ENCODE results near the gene SIRT2.

The SIRT2 gene

DNA sequence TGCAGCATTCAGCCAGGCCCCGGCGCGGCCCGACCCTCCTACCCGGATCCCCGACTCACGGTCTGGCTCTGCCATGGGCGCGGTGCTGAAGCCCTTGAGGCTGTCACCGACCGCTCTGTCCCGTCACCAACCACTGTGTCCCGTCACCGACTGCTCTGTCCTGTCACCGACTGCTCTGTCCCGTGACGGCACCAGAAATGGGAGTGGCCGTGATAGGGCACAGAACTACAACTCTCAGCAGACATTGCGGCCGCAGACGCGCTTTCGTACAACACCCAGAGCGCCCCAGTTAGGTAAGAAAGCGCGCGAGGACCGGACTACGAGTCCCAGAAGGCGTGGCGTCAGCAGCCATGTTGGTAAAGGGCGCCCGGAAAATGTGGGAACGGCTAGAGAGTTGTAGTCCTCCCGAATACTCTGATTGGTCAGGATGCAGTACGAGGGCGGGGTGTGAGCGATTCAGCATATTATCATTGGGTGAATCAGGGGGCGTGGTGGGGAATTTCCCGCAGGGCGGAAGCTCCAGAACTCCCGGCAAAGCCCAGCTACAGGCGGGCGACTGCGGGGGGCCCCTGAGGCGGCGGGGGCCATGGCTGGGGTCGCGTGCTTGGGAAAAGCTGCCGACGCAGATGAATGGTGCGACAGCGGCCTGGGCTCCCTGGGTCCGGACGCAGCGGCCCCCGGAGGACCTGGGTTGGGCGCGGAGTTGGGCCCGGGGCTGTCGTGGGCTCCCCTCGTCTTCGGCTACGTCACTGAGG is at the start of gene SIRT2, which contains the start of gene NFKBIB (continued):
- TF ChIP-seq GLIS2 (tag by site-specific recombination; IDR thresholded peaks at IDR 0.05) (peak; percentile 100), ZNF426 (tag by site-specific recombination; IDR thresholded peaks at IDR 0.05) (no peak), ZNF140 (tag by site-specific recombination; IDR thresholded peaks at IDR 0.05) (no peak), ZNF530 (tag by site-specific recombination; IDR thresholded peaks at IDR 0.05; ENCODE audit: low read depth) (no peak), ZNF677 (tag by site-specific recombination; IDR thresholded peaks at IDR 0.05) (no peak), ZNF707 (tag by site-specific recombination; IDR thresholded peaks at IDR 0.05) (no peak), ZNF571 (tag by site-specific recombination; IDR thresholded peaks at IDR 0.05) (no peak), ZNF626 (tag by site-specific recombination; IDR thresholded peaks at IDR 0.05) (no peak), ZNF792 (tag by site-specific recombination; IDR thresholded peaks at IDR 0.05) (no peak), ZBTB1 (tag by site-specific recombination; IDR thresholded peaks at IDR 0.05) (no peak), ZNF157 (tag by site-specific recombination; IDR thresholded peaks at IDR 0.05) (no peak), ZNF23 (tag by site-specific recombination; IDR thresholded peaks at IDR 0.05; ENCODE audit: borderline replicate concordance) (no peak), ZNF76 (tag by site-specific recombination; IDR thresholded peaks at IDR 0.05; ENCODE audit: borderline replicate concordance, low read depth) (peak; percentile 100), ZNF302 (tag by site-specific recombination; IDR thresholded peaks at IDR 0.05; ENCODE audit: low read depth) (no peak), ZNF670 (tag by site-specific recombination; IDR thresholded peaks at IDR 0.05; ENCODE audit: low read depth) (no peak), ZNF558 (tag by site-specific recombination; IDR thresholded peaks at IDR 0.05) (no peak), ZNF112 (tag by site-specific recombination; IDR thresholded peaks at IDR 0.05) (no peak), SCRT1 (tag by site-specific recombination; IDR thresholded peaks at IDR 0.05; ENCODE audit: borderline replicate concordance) (peak; percentile 99), ZNF776 (tag by site-specific recombination; IDR thresholded peaks at IDR 0.05; ENCODE audit: borderline replicate concordance) (no peak), ZNF747 (tag by site-specific recombination; IDR thresholded peaks at IDR 0.05) (no peak), ZNF548 (tag by site-specific recombination; IDR thresholded peaks at IDR 0.05) (no peak), ZNF529 (tag by site-specific recombination; IDR thresholded peaks at IDR 0.05; ENCODE audit: insufficient replicate concordance) (no peak), ZNF510 (tag by site-specific recombination; IDR thresholded peaks at IDR 0.05; ENCODE audit: insufficient replicate concordance) (no peak), ZNF24 (tag by site-specific recombination; IDR thresholded peaks at IDR 0.05) (peak; percentile 87)
- TF ChIP-seq, protein P1, sequence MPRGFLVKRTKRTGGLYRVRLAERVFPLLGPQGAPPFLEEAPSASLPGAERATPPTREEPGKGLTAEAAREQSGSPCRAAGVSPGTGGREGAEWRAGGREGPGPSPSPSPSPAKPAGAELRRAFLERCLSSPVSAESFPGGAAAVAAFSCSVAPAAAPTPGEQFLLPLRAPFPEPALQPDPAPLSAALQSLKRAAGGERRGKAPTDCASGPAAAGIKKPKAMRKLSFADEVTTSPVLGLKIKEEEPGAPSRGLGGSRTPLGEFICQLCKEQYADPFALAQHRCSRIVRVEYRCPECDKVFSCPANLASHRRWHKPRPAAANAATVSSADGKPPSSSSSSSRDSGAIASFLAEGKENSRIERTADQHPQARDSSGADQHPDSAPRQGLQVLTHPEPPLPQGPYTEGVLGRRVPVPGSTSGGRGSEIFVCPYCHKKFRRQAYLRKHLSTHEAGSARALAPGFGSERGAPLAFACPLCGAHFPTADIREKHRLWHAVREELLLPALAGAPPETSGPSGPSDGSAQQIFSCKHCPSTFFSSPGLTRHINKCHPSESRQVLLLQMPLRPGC (tag by site-specific recombination; IDR thresholded peaks at IDR 0.05), result peak; percentile 74; the same call in 1 of the 2 replicates
- TF ChIP-seq, protein P2, sequence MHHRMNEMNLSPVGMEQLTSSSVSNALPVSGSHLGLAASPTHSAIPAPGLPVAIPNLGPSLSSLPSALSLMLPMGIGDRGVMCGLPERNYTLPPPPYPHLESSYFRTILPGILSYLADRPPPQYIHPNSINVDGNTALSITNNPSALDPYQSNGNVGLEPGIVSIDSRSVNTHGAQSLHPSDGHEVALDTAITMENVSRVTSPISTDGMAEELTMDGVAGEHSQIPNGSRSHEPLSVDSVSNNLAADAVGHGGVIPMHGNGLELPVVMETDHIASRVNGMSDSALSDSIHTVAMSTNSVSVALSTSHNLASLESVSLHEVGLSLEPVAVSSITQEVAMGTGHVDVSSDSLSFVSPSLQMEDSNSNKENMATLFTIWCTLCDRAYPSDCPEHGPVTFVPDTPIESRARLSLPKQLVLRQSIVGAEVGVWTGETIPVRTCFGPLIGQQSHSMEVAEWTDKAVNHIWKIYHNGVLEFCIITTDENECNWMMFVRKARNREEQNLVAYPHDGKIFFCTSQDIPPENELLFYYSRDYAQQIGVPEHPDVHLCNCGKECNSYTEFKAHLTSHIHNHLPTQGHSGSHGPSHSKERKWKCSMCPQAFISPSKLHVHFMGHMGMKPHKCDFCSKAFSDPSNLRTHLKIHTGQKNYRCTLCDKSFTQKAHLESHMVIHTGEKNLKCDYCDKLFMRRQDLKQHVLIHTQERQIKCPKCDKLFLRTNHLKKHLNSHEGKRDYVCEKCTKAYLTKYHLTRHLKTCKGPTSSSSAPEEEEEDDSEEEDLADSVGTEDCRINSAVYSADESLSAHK (tag by site-specific recombination; IDR thresholded peaks at IDR 0.05), result peak; percentile 13; the same call in 1 of the 2 replicates
- TF ChIP-seq, protein P3, sequence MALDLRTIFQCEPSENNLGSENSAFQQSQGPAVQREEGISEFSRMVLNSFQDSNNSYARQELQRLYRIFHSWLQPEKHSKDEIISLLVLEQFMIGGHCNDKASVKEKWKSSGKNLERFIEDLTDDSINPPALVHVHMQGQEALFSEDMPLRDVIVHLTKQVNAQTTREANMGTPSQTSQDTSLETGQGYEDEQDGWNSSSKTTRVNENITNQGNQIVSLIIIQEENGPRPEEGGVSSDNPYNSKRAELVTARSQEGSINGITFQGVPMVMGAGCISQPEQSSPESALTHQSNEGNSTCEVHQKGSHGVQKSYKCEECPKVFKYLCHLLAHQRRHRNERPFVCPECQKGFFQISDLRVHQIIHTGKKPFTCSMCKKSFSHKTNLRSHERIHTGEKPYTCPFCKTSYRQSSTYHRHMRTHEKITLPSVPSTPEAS (tag by site-specific recombination; IDR thresholded peaks at IDR 0.05), result no peak; the same call in 1 of the 2 replicates
- TF ChIP-seq, protein P4, sequence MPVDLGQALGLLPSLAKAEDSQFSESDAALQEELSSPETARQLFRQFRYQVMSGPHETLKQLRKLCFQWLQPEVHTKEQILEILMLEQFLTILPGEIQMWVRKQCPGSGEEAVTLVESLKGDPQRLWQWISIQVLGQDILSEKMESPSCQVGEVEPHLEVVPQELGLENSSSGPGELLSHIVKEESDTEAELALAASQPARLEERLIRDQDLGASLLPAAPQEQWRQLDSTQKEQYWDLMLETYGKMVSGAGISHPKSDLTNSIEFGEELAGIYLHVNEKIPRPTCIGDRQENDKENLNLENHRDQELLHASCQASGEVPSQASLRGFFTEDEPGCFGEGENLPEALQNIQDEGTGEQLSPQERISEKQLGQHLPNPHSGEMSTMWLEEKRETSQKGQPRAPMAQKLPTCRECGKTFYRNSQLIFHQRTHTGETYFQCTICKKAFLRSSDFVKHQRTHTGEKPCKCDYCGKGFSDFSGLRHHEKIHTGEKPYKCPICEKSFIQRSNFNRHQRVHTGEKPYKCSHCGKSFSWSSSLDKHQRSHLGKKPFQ (tag by site-specific recombination; IDR thresholded peaks at IDR 0.05), result peak; percentile 21; the same call in 1 of the 2 replicates
- TF ChIP-seq, protein P5, sequence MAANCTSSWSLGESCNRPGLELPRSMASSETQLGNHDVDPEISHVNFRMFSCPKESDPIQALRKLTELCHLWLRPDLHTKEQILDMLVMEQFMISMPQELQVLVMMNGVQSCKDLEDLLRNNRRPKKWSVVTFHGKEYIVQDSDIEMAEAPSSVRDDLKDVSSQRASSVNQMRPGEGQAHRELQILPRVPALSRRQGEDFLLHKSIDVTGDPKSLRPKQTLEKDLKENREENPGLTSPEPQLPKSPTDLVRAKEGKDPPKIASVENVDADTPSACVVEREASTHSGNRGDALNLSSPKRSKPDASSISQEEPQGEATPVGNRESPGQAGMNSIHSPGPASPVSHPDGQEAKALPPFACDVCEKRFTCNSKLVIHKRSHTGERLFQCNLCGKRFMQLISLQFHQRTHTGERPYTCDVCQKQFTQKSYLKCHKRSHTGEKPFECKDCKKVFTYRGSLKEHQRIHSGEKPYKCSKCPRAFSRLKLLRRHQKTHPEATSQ (tag by site-specific recombination; IDR thresholded peaks at IDR 0.05), result peak; percentile 66
- TF ChIP-seq, protein P6, sequence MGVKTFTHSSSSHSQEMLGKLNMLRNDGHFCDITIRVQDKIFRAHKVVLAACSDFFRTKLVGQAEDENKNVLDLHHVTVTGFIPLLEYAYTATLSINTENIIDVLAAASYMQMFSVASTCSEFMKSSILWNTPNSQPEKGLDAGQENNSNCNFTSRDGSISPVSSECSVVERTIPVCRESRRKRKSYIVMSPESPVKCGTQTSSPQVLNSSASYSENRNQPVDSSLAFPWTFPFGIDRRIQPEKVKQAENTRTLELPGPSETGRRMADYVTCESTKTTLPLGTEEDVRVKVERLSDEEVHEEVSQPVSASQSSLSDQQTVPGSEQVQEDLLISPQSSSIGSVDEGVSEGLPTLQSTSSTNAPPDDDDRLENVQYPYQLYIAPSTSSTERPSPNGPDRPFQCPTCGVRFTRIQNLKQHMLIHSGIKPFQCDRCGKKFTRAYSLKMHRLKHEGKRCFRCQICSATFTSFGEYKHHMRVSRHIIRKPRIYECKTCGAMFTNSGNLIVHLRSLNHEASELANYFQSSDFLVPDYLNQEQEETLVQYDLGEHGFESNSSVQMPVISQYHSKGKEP (tag by site-specific recombination; IDR thresholded peaks at IDR 0.05), result no peak
